Measurements from ENCODE around the gene LIMD2.

LIMD2 gene

DNA sequence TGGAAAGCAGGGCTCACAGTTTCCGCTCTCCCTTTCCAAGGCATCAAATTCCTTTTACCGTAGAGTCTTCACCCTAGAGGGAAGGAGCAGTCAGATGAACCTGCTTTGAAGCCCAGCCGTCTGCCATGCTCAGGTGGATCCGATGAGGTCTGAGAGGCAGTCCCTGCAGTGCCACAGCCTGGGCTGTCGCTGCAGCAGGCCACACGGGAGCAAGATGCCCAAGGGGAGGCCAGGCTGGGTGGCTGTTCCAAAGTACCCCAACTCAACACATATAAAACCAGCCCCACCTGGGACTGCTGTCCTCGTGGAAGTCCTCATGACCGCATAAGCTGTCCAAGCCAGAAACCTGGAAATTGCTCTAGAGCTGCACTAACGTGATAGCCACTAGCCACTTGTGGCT, 4.9 kb upstream of the LIMD2 start:
- peak overlapping the region; percentile 72 for H3K4me3 Mint-ChIP-seq

DNA sequence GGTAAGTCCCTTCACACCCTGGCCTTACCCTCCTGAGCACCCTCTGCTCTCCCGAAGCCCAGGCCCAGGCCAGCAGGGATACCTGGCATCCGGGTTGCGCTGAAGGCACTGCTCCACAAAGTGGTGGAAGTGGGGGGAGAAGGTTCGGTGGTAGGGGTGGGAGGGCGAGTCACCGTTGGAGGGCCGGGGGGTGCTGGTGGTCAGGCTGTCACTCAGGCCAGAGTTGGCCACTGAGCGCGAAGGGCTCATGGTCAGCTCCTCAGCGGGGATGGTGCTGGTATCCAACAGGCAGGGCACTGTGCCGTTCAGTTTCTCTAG, 4.3 kb upstream of the LIMD2 start:
- Mint-ChIP-seq H3K4me3 (peak overlapping the region; percentile 92), H3K4me1 (ENCODE audit: low read depth) (peaks cover 70% of the 10 kb centered on the region), H3K27me3 (no peaks in the 10 kb centered on the region), H3K36me3 (peaks cover 3% of the 10 kb centered on the region), H3K27ac (peak overlapping the region; percentile 96), H3K9me3 (ENCODE audit: low read depth) (no peaks in the 10 kb centered on the region)

More for the DNA sequence above, 4.9 kb upstream of the LIMD2 start:
- Mint-ChIP-seq H3K4me1 (ENCODE audit: low read depth) (peaks cover 76% of the 10 kb centered on the region), H3K9me3 (ENCODE audit: low read depth) (no peaks in the 10 kb centered on the region), H3K36me3 (peaks cover 7% of the 10 kb centered on the region), H3K27me3 (no peaks in the 10 kb centered on the region), H3K27ac (peak overlapping the region; percentile 81)

DNA sequence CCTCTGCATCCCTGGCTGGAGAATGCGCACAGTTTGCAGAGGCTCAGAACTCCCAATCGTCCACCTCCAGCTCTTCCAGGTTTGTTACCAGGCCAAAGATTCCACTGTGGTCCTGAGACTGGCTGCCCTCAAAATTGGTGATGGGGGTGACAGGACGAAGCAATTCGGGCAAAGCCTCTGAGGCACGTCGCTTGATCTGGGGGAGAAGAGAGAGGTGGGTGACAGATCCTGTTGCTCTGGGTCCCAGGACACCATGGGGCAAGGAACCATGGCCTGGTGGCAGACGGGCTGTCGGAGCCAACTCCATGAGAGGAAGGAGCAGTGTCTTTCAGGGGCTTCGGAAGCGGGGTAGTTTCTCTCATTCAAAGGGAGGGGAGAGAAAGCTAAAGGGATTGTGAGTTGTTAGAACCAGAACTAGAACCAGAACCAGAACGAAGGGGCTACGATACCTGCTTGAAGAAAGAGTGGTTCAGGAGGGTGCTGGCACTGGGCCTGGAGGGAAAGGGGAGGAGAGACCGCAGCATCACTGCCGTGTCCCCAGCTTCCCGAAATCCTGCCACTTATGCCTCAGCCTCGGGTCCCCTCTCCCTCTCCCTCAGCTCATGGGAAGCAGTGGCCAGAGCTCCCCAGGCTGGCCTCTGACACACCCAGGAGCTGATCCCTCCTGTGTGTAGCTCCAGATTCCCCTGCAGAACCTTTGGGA, 3.8 kb upstream of the LIMD2 start:
- Mint-ChIP-seq H3K4me3 (peak overlapping the region; percentile 92), H3K36me3 (peaks cover 3% of the 10 kb centered on the region), H3K4me1 (ENCODE audit: low read depth) (peaks cover 65% of the 10 kb centered on the region), H3K27me3 (no peaks in the 10 kb centered on the region), H3K9me3 (ENCODE audit: low read depth) (no peaks in the 10 kb centered on the region), H3K27ac (peak overlapping the region; percentile 96)

DNA sequence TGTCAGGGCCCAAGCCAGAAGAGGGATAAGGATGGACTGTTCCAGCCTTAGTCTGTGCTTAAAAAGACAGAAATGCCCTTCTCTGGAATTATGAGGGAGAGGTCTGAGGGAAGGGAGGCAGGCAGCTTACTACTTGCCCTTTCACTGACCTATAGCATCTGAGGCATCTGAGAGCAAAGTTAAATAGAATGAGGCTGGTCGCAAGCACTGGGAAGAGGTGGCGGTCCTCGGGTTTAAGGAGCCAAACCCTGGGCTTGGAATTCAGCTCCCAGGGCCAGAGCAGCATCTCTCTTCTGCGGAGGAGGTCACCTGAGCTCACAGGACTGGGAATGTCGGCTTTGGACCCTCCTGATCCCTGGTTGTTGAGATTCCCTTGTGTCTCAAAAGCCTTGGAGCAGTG, 3.1 kb upstream of the LIMD2 start:
- Mint-ChIP-seq H3K36me3 (peaks cover 3% of the 10 kb centered on the region), H3K4me3 (peak overlapping the region; percentile 92), H3K9me3 (ENCODE audit: low read depth) (no peaks in the 10 kb centered on the region), H3K4me1 (ENCODE audit: low read depth) (peaks cover 59% of the 10 kb centered on the region), H3K27me3 (no peaks in the 10 kb centered on the region), H3K27ac (peak overlapping the region; percentile 96)

DNA sequence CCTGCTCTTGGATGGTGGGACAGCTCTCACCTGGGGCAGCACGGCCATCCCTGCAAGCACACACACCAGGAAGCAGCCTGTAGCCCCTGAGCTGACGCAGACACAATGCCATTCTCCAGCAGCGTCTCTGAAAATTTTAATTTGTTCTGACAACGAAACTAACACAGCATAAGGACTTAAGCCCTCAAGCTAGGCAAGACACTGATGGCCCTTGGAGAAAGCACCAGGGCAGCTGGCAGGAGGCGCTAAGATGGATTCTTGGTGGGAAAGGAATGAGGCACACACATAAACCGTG, 2.7 kb upstream of the LIMD2 start:
- peak overlapping the region; percentile 92 for H3K4me3 Mint-ChIP-seq
- H3K27ac Mint-ChIP-seq: peak overlapping the region; percentile 96
- H3K9me3 Mint-ChIP-seq (ENCODE audit: low read depth): no peaks in the 10 kb centered on the region
- peaks cover 63% of the 10 kb centered on the region for H3K4me1 Mint-ChIP-seq (ENCODE audit: low read depth)
- H3K36me3 Mint-ChIP-seq: peaks cover 3% of the 10 kb centered on the region
- H3K27me3 Mint-ChIP-seq: no peaks in the 10 kb centered on the region

DNA sequence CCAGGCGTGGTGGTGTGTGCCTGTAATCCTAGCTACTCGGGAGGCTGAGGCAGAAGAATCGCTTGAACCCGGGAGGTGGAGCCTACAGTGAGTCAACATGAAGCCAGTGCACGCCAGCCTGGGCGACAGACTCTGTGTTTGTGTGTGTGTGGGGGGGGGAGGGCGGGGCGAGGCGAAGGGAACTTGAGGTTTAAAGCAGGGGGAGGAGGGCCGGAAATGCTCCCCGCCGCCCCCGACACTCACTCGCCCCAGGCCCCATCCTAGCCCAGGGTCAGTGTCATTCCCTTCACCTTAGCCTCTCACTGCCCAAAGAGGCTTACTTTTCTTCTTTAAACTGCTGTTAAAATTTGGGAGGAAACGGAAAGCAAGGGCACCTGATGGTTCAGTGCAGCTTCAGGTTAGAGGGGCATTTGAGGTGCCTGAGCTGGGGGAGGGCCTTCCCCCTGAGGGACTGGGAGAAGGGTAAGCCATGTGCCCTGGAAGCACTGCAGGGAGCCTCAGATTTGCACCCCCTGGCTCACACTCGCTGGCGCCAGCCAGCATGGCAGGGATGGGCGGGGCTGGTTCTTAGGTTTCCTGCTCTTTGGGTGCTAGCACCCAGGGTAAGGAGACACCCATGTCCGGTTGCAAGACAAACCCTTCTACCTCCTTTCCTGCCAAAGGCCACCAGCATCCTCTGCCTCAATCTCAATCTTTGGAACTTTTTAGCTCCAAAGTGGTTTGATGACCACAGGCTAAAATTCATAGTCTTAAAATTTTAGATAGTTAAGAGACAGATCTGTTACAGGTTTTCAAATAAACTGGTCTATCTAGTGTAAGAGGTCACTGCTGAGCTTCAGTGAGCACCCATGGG, 2.2 kb upstream of the LIMD2 start:
- Mint-ChIP-seq H3K36me3 (peaks cover 3% of the 10 kb centered on the region), H3K27me3 (no peaks in the 10 kb centered on the region), H3K4me3 (peak overlapping the region; percentile 92), H3K27ac (peak overlapping the region; percentile 96), H3K4me1 (ENCODE audit: low read depth) (peaks cover 65% of the 10 kb centered on the region), H3K9me3 (ENCODE audit: low read depth) (no peaks in the 10 kb centered on the region)

DNA sequence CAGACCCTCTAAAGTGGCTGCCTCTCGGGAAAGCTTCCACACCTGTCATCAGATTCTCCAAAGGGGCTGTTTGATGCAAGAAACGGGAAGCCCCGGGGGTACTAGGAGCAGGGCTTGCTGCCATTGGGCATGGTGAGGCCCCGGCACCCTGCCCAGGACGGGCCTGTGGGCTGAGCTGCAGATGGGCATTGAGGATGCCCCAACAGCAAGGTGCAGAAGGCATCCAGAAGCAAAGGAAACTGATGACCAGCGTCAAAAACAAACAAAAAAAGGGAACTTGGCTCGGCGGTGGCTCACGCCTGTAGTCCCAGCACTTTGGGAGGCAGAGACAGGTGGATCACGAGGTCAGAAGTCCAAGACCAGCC, 1.5 kb upstream of the LIMD2 start:
- peaks cover 3% of the 10 kb centered on the region for H3K36me3 Mint-ChIP-seq
- no peaks in the 10 kb centered on the region for H3K27me3 Mint-ChIP-seq
- H3K9me3 Mint-ChIP-seq (ENCODE audit: low read depth): no peaks in the 10 kb centered on the region

DNA sequence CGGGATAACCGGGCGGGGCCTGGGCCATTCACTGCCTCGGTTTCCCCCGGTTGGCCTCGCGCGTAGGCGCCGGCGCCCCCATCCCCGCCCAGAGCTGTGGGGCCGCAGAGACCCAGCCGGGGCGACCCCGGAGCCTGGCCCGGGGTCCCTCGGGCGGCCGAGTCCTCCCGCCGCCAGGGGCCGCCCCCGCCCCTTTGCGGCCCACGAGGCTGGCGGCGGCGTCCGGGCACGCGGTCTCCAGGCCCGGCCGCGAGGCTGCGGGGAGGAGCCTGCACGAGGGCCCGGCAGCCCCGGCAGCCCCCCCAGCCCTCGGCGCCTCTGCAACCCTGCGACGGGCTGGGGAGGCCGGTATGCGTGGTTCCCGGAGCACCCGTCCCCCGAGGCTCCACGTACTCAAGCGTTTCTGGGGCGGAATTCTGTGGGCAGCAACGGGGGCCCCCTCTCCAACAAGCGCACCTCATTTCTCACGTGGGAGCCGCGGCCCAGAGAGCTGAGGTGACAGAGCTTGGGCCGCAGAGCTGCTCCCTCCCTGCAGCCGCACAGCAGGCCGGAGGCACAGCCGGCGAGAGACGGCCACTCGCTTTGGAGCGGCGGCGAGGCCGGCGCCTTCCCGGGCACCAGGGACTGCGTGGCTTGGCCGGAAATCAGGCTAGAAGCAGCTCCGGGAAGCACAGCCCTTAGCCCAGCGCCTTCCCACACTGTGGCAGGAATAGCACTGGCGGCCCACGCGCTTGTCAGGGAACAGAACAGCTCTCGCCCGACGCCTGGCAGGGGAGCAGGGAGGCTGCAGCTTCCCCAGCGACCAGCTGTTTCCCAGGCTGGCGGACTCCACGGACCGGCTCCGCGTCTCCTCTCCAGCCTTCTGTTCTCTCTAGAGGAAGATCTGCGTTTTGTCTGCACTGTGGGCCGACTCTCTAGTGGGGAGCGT, 867 bp upstream of the LIMD2 start:
- Mint-ChIP-seq H3K27me3 (no peaks in the 10 kb centered on the region), H3K36me3 (peaks cover 3% of the 10 kb centered on the region), H3K4me3 (peak overlapping the region; percentile 92), H3K27ac (peak overlapping the region; percentile 96), H3K4me1 (ENCODE audit: low read depth) (peaks cover 65% of the 10 kb centered on the region), H3K9me3 (ENCODE audit: low read depth) (no peaks in the 10 kb centered on the region)

More for the DNA sequence above, 1.5 kb upstream of the LIMD2 start:
- H3K4me3 Mint-ChIP-seq: peak overlapping the region; percentile 92
- peaks cover 65% of the 10 kb centered on the region for H3K4me1 Mint-ChIP-seq (ENCODE audit: low read depth)
- peak overlapping the region; percentile 96 for H3K27ac Mint-ChIP-seq

DNA sequence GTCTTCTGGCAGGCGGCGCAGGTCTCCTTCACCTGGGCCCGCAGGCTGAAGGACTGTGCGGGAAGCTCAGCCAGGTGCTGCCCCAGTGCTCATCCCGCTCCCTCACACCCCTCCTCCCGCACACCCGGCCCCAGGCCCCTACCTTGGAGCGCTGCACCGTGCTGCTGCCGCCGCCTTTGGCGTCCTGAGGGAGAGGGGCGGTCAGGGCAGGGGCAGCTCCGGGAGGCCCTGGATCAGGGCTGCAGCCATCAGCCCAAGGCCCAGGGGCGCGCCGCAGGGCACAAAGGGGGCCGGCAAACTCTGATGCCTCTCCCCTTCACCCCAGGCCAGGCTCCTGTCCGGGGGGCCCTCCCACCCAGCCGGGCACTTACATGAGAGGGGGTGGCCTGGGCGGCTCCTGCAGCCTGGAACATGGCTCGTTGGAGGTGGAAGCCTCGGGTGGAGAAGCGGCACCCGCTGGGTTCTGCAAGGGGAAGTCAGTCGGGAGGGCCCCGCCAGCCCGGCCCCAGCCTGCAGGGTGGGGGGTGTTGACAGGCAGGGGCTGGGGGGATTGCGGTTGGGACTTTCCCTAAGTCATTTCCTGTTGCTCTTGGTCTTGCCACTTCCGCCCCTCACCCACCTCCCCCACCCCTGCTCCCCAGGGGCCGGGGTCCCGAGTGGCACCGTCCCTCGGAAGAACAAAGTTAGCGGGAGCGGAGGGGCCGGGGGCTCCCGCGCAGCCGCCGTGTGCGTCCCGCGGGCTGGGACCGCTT, 863 bp downstream of the LIMD2 start:
- Mint-ChIP-seq H3K27me3 (no peaks in the 10 kb centered on the region), H3K36me3 (peaks cover 3% of the 10 kb centered on the region), H3K4me1 (ENCODE audit: low read depth) (peaks cover 67% of the 10 kb centered on the region), H3K27ac (peak overlapping the region; percentile 64), H3K9me3 (ENCODE audit: low read depth) (no peaks in the 10 kb centered on the region), H3K4me3 (peak overlapping the region; percentile 90)

DNA sequence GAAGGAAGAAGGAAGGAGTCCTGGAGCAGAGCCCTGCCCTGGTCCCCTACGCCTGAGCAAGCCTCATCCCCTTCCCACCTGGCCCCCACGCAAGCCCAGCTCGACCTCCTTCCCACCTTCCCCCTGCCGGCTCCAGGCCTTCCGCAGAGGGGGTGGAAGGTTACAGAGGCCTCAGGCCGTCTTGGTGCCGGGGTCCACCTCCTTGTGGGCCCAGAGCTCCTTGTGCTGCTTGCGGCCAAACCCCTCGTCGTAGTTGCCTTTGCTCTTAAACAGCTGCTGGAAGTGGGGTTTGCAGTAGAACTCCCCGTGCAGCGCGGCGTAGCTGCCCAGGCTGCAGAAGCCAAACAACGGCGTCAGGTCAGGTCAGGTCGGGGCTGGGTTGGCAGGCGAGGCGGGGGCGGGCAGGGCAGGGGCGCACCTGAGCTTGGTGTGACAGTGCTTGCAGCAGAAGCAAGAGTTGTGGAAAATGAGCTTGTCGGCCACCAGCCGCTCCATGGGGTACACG, 1.5 kb downstream of the LIMD2 start:
- Mint-ChIP-seq H3K9me3 (ENCODE audit: low read depth) (no peaks in the 10 kb centered on the region), H3K36me3 (peaks cover under 1% of the 10 kb centered on the region), H3K4me1 (ENCODE audit: low read depth) (peaks cover 67% of the 10 kb centered on the region), H3K27me3 (no peaks in the 10 kb centered on the region), H3K4me3 (peak overlapping the region; percentile 90), H3K27ac (peak overlapping the region; percentile 93)

DNA sequence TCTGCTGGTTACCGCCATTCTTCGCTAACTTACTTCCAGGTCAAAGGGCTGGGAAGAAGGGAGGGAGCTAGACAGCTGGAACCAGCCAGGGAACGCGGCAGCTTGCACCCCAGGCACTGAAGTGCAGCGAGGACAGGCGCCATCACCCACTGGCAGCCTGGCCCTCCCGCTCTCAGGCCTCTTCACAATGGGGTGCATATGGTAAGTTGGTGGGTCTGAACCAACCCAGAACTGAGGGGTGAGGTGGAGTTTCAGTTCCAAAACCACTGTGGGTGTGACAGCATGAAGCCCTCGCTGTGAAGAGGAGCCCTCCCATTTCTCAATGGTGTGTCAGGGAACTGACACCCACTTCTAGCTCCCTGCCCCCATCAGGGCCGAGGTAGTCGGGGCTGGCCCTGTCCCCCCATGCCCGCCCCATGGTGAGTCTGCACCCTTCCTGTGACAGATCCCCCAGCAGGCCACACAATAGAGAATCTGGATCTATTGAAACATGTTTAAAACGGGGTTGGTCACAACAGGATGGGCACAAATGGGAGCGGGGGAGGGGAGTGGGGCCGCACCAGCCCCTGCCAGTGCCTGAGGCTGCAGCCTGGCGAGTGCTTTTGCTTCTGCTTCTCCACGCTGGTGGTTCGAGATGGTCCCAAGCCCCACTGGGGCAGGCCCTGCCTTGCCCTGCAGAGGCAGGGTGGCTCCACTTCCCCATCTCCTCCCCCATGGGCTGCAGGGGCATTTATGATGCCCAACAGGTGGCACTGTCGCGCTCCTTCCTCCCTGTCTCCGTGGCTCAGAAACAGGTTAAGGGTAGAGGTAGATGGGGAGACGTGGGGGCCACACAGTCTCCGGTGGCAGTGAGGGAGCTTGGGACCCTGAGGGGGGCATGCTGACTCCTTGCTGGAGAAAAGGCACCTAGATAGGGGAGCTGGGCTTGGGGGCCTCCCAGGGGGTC, 2.3 kb downstream of the LIMD2 start:
- peaks cover 66% of the 10 kb centered on the region for H3K4me1 Mint-ChIP-seq (ENCODE audit: low read depth)
- H3K9me3 Mint-ChIP-seq (ENCODE audit: low read depth): no peaks in the 10 kb centered on the region
- peak overlapping the region; percentile 90 for H3K4me3 Mint-ChIP-seq
- H3K27me3 Mint-ChIP-seq: no peaks in the 10 kb centered on the region
- H3K27ac Mint-ChIP-seq: peak overlapping the region; percentile 93
- no peaks in the 10 kb centered on the region for H3K36me3 Mint-ChIP-seq

DNA sequence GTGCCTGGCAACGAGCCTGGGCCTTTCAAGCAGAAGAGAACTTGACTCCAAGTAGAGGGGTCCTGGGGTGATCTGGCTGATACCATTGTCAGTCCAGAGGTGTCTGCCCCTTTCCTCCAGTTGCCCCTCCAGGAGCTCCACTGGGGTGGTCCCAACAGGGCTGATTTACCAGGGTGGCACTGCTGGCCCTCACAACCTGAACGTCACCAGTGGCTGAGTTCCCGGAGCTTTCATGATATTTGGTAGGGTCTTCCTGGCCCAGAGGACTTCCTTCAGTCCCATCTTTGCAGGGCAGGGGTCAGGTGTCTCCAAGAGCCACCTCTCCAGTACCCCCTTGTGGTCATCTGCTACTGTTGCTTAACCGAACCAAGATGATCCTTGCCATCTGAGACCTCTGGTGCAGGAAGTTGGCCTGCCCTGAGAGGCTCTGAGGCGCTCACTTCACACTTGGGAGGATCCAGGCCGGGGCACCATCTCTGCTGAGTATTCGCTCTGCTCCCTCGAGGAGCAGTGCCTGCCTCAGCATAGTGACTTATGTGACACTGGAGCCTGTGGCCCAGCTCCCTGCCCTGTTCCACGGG, 3.5 kb downstream of the LIMD2 start:
- Mint-ChIP-seq H3K9me3 (ENCODE audit: low read depth) (no peaks in the 10 kb centered on the region), H3K36me3 (no peaks in the 10 kb centered on the region), H3K4me1 (ENCODE audit: low read depth) (peaks cover 65% of the 10 kb centered on the region), H3K4me3 (peak overlapping the region; percentile 90), H3K27me3 (no peaks in the 10 kb centered on the region), H3K27ac (peak overlapping the region; percentile 93)

DNA sequence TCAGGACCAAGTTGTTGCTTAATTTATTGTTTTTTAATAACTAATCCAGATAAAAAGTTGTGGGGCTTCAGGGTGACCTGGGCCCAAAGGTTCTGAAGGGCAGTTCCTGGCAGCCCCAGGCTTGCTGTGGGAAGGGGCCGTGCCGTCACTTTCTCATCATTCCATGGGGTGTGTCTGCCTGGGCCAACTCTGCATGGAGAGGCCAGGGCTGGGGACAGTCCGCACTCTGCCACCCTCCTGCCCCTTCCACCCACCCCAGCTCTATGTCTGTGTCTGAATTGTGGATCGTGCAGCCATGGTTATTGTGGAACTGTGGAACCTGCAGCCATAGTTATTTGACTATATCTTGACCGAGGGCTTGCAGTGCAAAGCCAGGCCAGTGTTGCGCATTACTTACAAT, 4.0 kb downstream of the LIMD2 start:
- no peaks in the 10 kb centered on the region for H3K27me3 Mint-ChIP-seq
- H3K4me3 Mint-ChIP-seq: peak overlapping the region; percentile 90
- no peaks in the 10 kb centered on the region for H3K36me3 Mint-ChIP-seq
- no peaks in the 10 kb centered on the region for H3K9me3 Mint-ChIP-seq (ENCODE audit: low read depth)
- H3K27ac Mint-ChIP-seq: peak overlapping the region; percentile 94
- H3K4me1 Mint-ChIP-seq (ENCODE audit: low read depth): peaks cover 60% of the 10 kb centered on the region

Measured in activated naive CD8-positive, alpha-beta T cell (primary cell).